Liver (tissue), 3 donors: ENCODE data around the gene FARP1.

Experiments
- RXRA ChIP-seq, 2 donors: IDR thresholded peaks; 2 replicates each; pipeline ENCODE4 v1.6.1; 2017 to 2018; ENCODE audit warnings: antibody characterized with exemption in 2 of 2, mild to moderate bottlenecking in 1 of 2
- TAF1 ChIP-seq: conservative IDR thresholded peaks from 2 replicates; pipeline ENCODE4 v1.6.1; 2016; ENCODE audit warnings: antibody characterized with exemption, mild to moderate bottlenecking
- TF ChIP-seq, protein P1 (sequence below): fragments of 150-350 bp; IDR thresholded peaks from 2 replicates; pipeline ENCODE4 v1.5.1; 2017; ENCODE audit warnings: improper control_type of control experiment, low read depth, low read length; ENCODE audit not compliant: missing input control
- donor health status: healthy.
- donor health status: healthy.

DNA sequence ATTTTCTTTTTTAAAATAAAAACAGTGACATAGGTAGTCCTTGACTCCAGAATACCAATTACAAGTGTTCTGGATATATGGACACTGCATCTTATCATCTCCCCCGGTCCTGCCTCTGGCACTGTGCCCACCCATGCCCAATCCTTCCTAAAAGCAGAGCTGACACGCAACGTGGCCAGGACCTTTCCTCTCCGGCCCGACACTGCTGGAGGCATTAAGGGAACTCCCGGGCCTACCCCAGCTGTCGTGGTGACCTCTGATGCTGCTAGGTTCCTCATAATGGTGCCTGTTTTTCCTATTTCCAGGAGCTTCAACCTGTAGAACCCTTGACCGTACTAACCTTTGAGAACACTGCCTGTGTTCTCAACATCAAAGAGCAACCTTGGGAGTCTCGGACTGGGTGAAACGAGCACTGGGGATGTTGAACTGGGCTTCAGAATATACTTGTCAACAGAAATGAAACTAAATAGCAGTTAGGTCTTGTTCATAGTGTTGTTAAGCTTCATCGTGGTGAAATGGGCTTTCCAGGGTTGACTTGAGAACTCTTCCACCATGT is 48.1 kb downstream of the FARP1 start:
- TF ChIP-seq, protein P1, sequence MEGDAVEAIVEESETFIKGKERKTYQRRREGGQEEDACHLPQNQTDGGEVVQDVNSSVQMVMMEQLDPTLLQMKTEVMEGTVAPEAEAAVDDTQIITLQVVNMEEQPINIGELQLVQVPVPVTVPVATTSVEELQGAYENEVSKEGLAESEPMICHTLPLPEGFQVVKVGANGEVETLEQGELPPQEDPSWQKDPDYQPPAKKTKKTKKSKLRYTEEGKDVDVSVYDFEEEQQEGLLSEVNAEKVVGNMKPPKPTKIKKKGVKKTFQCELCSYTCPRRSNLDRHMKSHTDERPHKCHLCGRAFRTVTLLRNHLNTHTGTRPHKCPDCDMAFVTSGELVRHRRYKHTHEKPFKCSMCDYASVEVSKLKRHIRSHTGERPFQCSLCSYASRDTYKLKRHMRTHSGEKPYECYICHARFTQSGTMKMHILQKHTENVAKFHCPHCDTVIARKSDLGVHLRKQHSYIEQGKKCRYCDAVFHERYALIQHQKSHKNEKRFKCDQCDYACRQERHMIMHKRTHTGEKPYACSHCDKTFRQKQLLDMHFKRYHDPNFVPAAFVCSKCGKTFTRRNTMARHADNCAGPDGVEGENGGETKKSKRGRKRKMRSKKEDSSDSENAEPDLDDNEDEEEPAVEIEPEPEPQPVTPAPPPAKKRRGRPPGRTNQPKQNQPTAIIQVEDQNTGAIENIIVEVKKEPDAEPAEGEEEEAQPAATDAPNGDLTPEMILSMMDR, result no peak
- TF ChIP-seq RXRA (IDR thresholded peaks at IDR 0.05), result peak; percentile 55 to 67
- TF ChIP-seq TAF1, result no peak
